AG04449 (cell line): ENCODE data around the gene OSTM1.

Experiments used
- CTCF ChIA-PET: fragments of 350-600 bp; formaldehyde crosslinking; extraction: SDS; loops from one replicate; lab custom pipeline; 2021; ENCODE audit warnings: antibody characterized with exemption; lab: Yijun Ruan, JAX
- POLR2A ChIA-PET: fragments of 400-600, 350-600 bp; formaldehyde crosslinking; extraction: SDS; loops from one replicate; lab custom pipeline; 2020; ENCODE audit warnings: antibody characterized with exemption, inconsistent platforms; lab: Yijun Ruan, JAX
- DNase-seq: peaks from one replicate; pipeline ENCODE4 v3.0.0-alpha.2; 2010; ENCODE audit warnings: low read depth, low spot score
- H3K4me3 ChIP-seq: 2 replicates; pipeline ENCODE4 v1.5.1; 2011; ENCODE audit warnings: low read depth, mild to moderate bottlenecking, control low read depth, low read length
- CTCF ChIP-seq: IDR thresholded peaks from one replicate; pipeline ENCODE4 v1.5.1; 2011; ENCODE audit warnings: mild to moderate bottlenecking, moderate library complexity, low read length, control low read depth, inconsistent platforms; ENCODE audit not compliant: insufficient read depth; ENCODE audit errors: missing control alignments

OSTM1 gene

GRCh38 chr6:108074359-108075144, at the start of gene OSTM1:
OSTM1 (minus strand) TSS chr6:108074741; CDS start chr6:108074651, 90 bp downstream.
- ChIA-PET CTCF (interaction anchor here (1.1 to 1.5 kb wide), 2 partner anchors 417 to 418 kb away, joined by 3 to 5 read pairs; no protein-coding TSS in a partner anchor), POLR2A (no interaction called here)
- H3K4me3 ChIP-seq = peak within 1 kb of the TSS; percentile 96
- no peak for TF ChIP-seq CTCF
- DNase-seq = no peak

GRCh38 chr6:108123946-108124345, 49.4 kb upstream of the OSTM1 start:
- H3K4me3 ChIP-seq = no peak overlapping the region
- no peak for DNase-seq
- TF ChIP-seq CTCF = no peak
- ChIA-PET CTCF (interaction anchor here (1.2 kb wide), 1 partner anchor 74 kb away, joined by 3 read pairs; no protein-coding TSS in a partner anchor), POLR2A (no interaction called here)

GRCh38 chr6:108123481-108123929, 49.0 kb upstream of the OSTM1 start:
- DNase-seq = no peak
- ChIA-PET CTCF (interaction anchor here (1.2 kb wide), 1 partner anchor 74 kb away, joined by 3 read pairs; no protein-coding TSS in a partner anchor), POLR2A (no interaction called here)
- no peak overlapping the region for H3K4me3 ChIP-seq
- no peak for TF ChIP-seq CTCF

- DNase-seq = no peak
- no peak overlapping the region for H3K4me3 ChIP-seq
- ChIA-PET CTCF (interaction anchor here (0.8 to 1.5 kb wide), 5 partner anchors 8 to 398 kb away, joined by 3 to 5 read pairs (median 5); no protein-coding TSS in a partner anchor), POLR2A (no interaction called here)
- no peak for TF ChIP-seq CTCF
Measured at GRCh38 chr6:108121612-108122011, 47.1 kb upstream of the OSTM1 start.

GRCh38 chr6:108120311-108120710, 45.8 kb upstream of the OSTM1 start:
- POLR2A ChIA-PET = no interaction called here
- CTCF ChIA-PET = no interaction called here
- no peak overlapping the region for H3K4me3 ChIP-seq
- no peak for DNase-seq
- TF ChIP-seq CTCF = no peak

- POLR2A ChIA-PET = no interaction called here
- TF ChIP-seq CTCF = no peak
- H3K4me3 ChIP-seq = no peak overlapping the region
- CTCF ChIA-PET = interaction anchor here (1.3 kb wide), 1 partner anchor 378 kb away, joined by 3 read pairs; no protein-coding TSS in a partner anchor
- DNase-seq = no peak
Measured at GRCh38 chr6:108119769-108120141, 45.2 kb upstream of the OSTM1 start.
